Heart left ventricle (tissue), 13 donors: ENCODE measurements around the gene NCOA1.

Source experiments
- POLR2A ChIP-seq, 2 donors: fragments of 450-650 bp; IDR thresholded peaks; one replicate each; pipeline ENCODE4 v1.6.1; 2017; ENCODE audit warnings: antibody characterized with exemption in 2 of 2, mild to moderate bottlenecking in 2 of 2, moderate library complexity in 2 of 2
- TF ChIP-seq, protein P1 (sequence below), 12 donors: fragments of 200-600 bp; sonication (generic) in 4 of 12; IDR thresholded peaks; one replicate each; pipeline versions ENCODE4 v1.5.0 to v1.8.0; 2018 to 2022; ENCODE audit warnings: antibody characterized with exemption in 12 of 12, mild to moderate bottlenecking in 5 of 12
- donor health status: ischemic (EF 13 %, LVEDD 7.1; RV severe dilation, severe dysfunction).
- donor health status: DM: no; HTN: yes; CAD: no.
- donor health status: DM: no; HTN: no; CAD: no.
- donor health status: ischemic (EF 25% LVEDD 6.9; RV normal size, moderate dysfunction).
- donor health status: ischemic (EF 25% LVEDD 5.7; RV mildly dilated, moderate dysfunction).
- donor health status: ischemic (EF 35%, LVEDD 5.7; RV mildly dilated, moderate dysfunction).
- donor health status: nonischemic (EF 11% LVEDD 7.7; RV severe dilation, severe dysfunction).
- donor health status: DM: yes; HTN: yes; CAD: no.
- donor health status: PGD.
- donor health status: ischemic (EF 29% LVEDD 5.4; RV normal size, mild dysfunction).
- donor health status: nonischemic (EF 23%, LVEDD 6.1; RV moderate dilation, normal function).

DNA sequence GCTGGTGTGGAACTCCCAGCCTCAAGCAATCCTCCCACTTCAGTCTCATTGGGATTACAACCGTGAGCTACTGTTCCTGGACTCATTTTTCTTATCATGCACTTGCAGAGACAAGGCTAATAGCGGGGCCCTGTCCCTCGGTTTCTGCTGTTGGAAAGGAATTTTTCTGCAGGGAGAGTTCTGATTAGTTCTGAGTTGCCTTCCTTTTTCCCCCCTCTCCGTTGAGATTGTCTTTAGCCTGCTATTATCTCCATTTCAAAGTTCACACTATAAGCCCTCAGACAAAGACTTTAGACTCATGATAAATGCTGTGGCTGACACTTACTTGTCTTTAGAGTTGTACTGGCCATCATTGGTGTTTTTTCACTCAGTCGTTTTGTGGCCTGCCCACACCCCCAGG lies 97.2 kb downstream of the NCOA1 start:
- TF ChIP-seq POLR2A (IDR thresholded peaks at IDR 0.05) = no peak
- TF ChIP-seq, protein P1, sequence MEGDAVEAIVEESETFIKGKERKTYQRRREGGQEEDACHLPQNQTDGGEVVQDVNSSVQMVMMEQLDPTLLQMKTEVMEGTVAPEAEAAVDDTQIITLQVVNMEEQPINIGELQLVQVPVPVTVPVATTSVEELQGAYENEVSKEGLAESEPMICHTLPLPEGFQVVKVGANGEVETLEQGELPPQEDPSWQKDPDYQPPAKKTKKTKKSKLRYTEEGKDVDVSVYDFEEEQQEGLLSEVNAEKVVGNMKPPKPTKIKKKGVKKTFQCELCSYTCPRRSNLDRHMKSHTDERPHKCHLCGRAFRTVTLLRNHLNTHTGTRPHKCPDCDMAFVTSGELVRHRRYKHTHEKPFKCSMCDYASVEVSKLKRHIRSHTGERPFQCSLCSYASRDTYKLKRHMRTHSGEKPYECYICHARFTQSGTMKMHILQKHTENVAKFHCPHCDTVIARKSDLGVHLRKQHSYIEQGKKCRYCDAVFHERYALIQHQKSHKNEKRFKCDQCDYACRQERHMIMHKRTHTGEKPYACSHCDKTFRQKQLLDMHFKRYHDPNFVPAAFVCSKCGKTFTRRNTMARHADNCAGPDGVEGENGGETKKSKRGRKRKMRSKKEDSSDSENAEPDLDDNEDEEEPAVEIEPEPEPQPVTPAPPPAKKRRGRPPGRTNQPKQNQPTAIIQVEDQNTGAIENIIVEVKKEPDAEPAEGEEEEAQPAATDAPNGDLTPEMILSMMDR (IDR thresholded peaks at IDR 0.05) = no peak
